Measurements from ENCODE around the gene FBXW4. TPM values are rescaled to one million over a fixed set of nuclear protein-coding genes. Genes with fewer than 3 reads are reported as not detected.

FBXW4 gene
- total RNA-seq, 1 donor from 2014 or later: 70.7 TPM

GRCh38 chr10:101616415-101617101 is 78.4 kb downstream of the FBXW4 start:
- no peak overlapping the region for H3K4me3 Mint-ChIP-seq (ENCODE audit: low read depth)
- no peaks in the 10 kb centered on the region for H3K4me1 Mint-ChIP-seq (ENCODE audit: low read depth)
- H3K27ac Mint-ChIP-seq: no peak overlapping the region
- no peak for DNase-seq (ENCODE audit: low spot score, unreplicated experiment)
- peaks cover 3% of the 10 kb centered on the region for H3K36me3 Mint-ChIP-seq (ENCODE audit: insufficient read depth)
- H3K9me3 Mint-ChIP-seq (ENCODE audit: low read depth): no peaks in the 10 kb centered on the region
- TF ChIP-seq CTCF (IDR thresholded peaks at IDR 0.05; ENCODE audit: unreplicated experiment): no peak
- no peaks in the 10 kb centered on the region for H3K27me3 Mint-ChIP-seq

- no peak for DNase-seq (ENCODE audit: low spot score, unreplicated experiment)
- H3K4me3 Mint-ChIP-seq (ENCODE audit: low read depth): no peak overlapping the region
- no peaks in the 10 kb centered on the region for H3K27me3 Mint-ChIP-seq
- peaks cover 3% of the 10 kb centered on the region for H3K36me3 Mint-ChIP-seq (ENCODE audit: insufficient read depth)
- TF ChIP-seq CTCF (IDR thresholded peaks at IDR 0.05; ENCODE audit: unreplicated experiment): no peak
- no peaks in the 10 kb centered on the region for H3K4me1 Mint-ChIP-seq (ENCODE audit: low read depth)
- no peak overlapping the region for H3K27ac Mint-ChIP-seq
- no peaks in the 10 kb centered on the region for H3K9me3 Mint-ChIP-seq (ENCODE audit: low read depth)
Observed at GRCh38 chr10:101615525-101616116, 79.3 kb downstream of the FBXW4 start.

GRCh38 chr10:101614663-101615524 is 80.1 kb downstream of the FBXW4 start:
- Mint-ChIP-seq H3K36me3 (ENCODE audit: insufficient read depth) (peaks cover under 1% of the 10 kb centered on the region), H3K4me3 (ENCODE audit: low read depth) (no peak overlapping the region), H3K27ac (no peak overlapping the region), H3K9me3 (ENCODE audit: low read depth) (no peaks in the 10 kb centered on the region), H3K4me1 (ENCODE audit: low read depth) (no peaks in the 10 kb centered on the region), H3K27me3 (no peaks in the 10 kb centered on the region)
- no peak for TF ChIP-seq CTCF (IDR thresholded peaks at IDR 0.05; ENCODE audit: unreplicated experiment)
- no peak for DNase-seq (ENCODE audit: low spot score, unreplicated experiment)

GRCh38 chr10:101613646-101614045 is 81.3 kb downstream of the FBXW4 start:
- Mint-ChIP-seq H3K9me3 (ENCODE audit: low read depth) (no peaks in the 10 kb centered on the region), H3K4me3 (ENCODE audit: low read depth) (no peak overlapping the region), H3K27me3 (no peaks in the 10 kb centered on the region), H3K27ac (no peak overlapping the region), H3K4me1 (ENCODE audit: low read depth) (no peaks in the 10 kb centered on the region), H3K36me3 (ENCODE audit: insufficient read depth) (peaks cover 6% of the 10 kb centered on the region)
- TF ChIP-seq CTCF (IDR thresholded peaks at IDR 0.05; ENCODE audit: unreplicated experiment): no peak
- DNase-seq (ENCODE audit: low spot score, unreplicated experiment): no peak

GRCh38 chr10:101612872-101613271 is 82.1 kb downstream of the FBXW4 start:
- DNase-seq (ENCODE audit: low spot score, unreplicated experiment): no peak
- no peaks in the 10 kb centered on the region for H3K4me1 Mint-ChIP-seq (ENCODE audit: low read depth)
- H3K36me3 Mint-ChIP-seq (ENCODE audit: insufficient read depth): peaks cover 6% of the 10 kb centered on the region
- no peak overlapping the region for H3K4me3 Mint-ChIP-seq (ENCODE audit: low read depth)
- TF ChIP-seq CTCF (IDR thresholded peaks at IDR 0.05; ENCODE audit: unreplicated experiment): no peak
- no peaks in the 10 kb centered on the region for H3K27me3 Mint-ChIP-seq
- no peak overlapping the region for H3K27ac Mint-ChIP-seq
- H3K9me3 Mint-ChIP-seq (ENCODE audit: low read depth): no peaks in the 10 kb centered on the region

Data from progenitor cell of endocrine pancreas (in vitro differentiated cells).